Measurements from ENCODE around the gene HS3ST4. TPM values are rescaled to one million over a fixed set of nuclear protein-coding genes. Genes with fewer than 3 reads are reported as not detected.

HS3ST4 gene
- polyA plus RNA-seq, 1 donor (not counting 4 experiments of a cell fraction or from before 2014, with no cell fraction given), result not detected

GRCh38 chr16:25796239-25796638 is 104.5 kb downstream of the HS3ST4 start:
- H3K9me1 ChIP-seq (ENCODE audit: control insufficient read depth, extremely low read depth, insufficient read depth, low read length), result no peaks in the 10 kb centered on the region
- H3K79me2 ChIP-seq (ENCODE audit: control insufficient read depth, insufficient read depth, low read length), result no peaks in the 10 kb centered on the region
- H3K9me3 ChIP-seq (ENCODE audit: control insufficient read depth, low read depth, low read length), result no peaks in the 10 kb centered on the region
- no peaks in the 10 kb centered on the region for H3K4me1 ChIP-seq (ENCODE audit: control insufficient read depth, extremely low read depth, insufficient read depth, low read length)
- H3K4me2 ChIP-seq (ENCODE audit: control insufficient read depth, extremely low read depth, insufficient read depth, low read depth, low read length), result no peak overlapping the region
- no peak overlapping the region for H2AFZ ChIP-seq (ENCODE audit: control insufficient read depth, low read length)
- H4K20me1 ChIP-seq (ENCODE audit: control insufficient read depth, extremely low read depth, insufficient read depth, low read length), result no peaks in the 10 kb centered on the region
- dilution Hi-C loops (cut with MboI; ENCODE audit: extremely low pct_ligation_motif_present, low sequenced_read_pairs), result no loop called here
- H3K4me3 ChIP-seq (ENCODE audit: control insufficient read depth in 2 of 3, extremely low read depth in 1 of 3, insufficient read depth in 2 of 3, low read depth in 1 of 3, low read length in 3 of 3), result no peak overlapping the region
- DNase-seq (ENCODE audit: low read depth, low spot score) (no peak), FAIRE-seq (no peak)
- H3K27ac ChIP-seq (ENCODE audit: control insufficient read depth, insufficient read depth, low read length), result no peak overlapping the region
- H3K27me3 ChIP-seq (ENCODE audit: control insufficient read depth, extremely low read depth, insufficient read depth, low read length), result no peaks in the 10 kb centered on the region
- TF ChIP-seq CTCF (optimal IDR thresholded peaks at IDR 0.05 in 1 of 3, IDR thresholded peaks at IDR 0.05 in 1 of 3, conservative IDR thresholded peaks at IDR 0.05 in 1 of 3; ENCODE audit: extremely low read depth in 1 of 3, insufficient read depth in 2 of 3, low read length in 3 of 3), result no peak
- H3K36me3 ChIP-seq (ENCODE audit: control insufficient read depth in 2 of 2, extremely low read depth in 1 of 2, insufficient read depth in 2 of 2, low read length in 2 of 2), result no peaks in the 10 kb centered on the region
- no peak overlapping the region for H3K9ac ChIP-seq (ENCODE audit: control insufficient read depth, extremely low read depth, insufficient read depth, low read length)

DNA sequence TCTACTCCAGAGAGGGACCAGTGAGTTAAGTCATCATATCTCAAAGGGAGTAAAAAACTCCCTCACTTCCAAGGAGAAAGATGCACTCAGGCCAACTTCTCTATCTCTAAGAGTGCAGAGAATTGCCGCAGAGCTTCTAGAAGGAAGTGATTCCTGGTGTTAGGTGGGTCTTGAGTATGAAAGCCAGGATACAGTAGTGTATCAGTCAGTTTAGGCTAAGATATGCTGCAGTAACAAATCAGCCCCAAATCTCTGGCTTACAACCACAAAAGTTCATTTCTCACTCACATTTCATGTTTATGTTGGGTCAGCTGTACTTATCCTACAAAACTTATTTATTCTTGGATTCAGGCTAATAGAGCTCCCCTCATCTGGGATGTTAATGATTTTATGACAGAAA is 106.3 kb downstream of the HS3ST4 start:
- no peak for DNase-seq (ENCODE audit: low read depth, low spot score)
- H3K9ac ChIP-seq (ENCODE audit: control insufficient read depth, extremely low read depth, insufficient read depth, low read length), result no peak overlapping the region
- dilution Hi-C loops (cut with MboI; ENCODE audit: extremely low pct_ligation_motif_present, low sequenced_read_pairs), result no loop called here
- no peak overlapping the region for H3K4me2 ChIP-seq (ENCODE audit: control insufficient read depth, extremely low read depth, insufficient read depth, low read depth, low read length)
- TF ChIP-seq EZH2 (IDR thresholded peaks at IDR 0.05; ENCODE audit: low read length) (no peak), CTCF (optimal IDR thresholded peaks at IDR 0.05 in 1 of 3, IDR thresholded peaks at IDR 0.05 in 1 of 3, conservative IDR thresholded peaks at IDR 0.05 in 1 of 3; ENCODE audit: extremely low read depth in 1 of 3, insufficient read depth in 2 of 3, low read length in 3 of 3) (no peak)
- H3K79me2 ChIP-seq (ENCODE audit: control insufficient read depth, insufficient read depth, low read length), result no peaks in the 10 kb centered on the region
- FAIRE-seq, result no peak
- H3K36me3 ChIP-seq (ENCODE audit: control insufficient read depth in 2 of 2, extremely low read depth in 1 of 2, insufficient read depth in 2 of 2, low read length in 2 of 2), result no peaks in the 10 kb centered on the region
- no peak overlapping the region for H3K4me3 ChIP-seq (ENCODE audit: control insufficient read depth in 2 of 3, extremely low read depth in 1 of 3, insufficient read depth in 2 of 3, low read depth in 1 of 3, low read length in 3 of 3)
- H3K27me3 ChIP-seq (ENCODE audit: control insufficient read depth, extremely low read depth, insufficient read depth, low read length), result no peaks in the 10 kb centered on the region
- H2AFZ ChIP-seq (ENCODE audit: control insufficient read depth, low read length), result no peak overlapping the region
- H4K20me1 ChIP-seq (ENCODE audit: control insufficient read depth, extremely low read depth, insufficient read depth, low read length), result no peaks in the 10 kb centered on the region
- H3K27ac ChIP-seq (ENCODE audit: control insufficient read depth, insufficient read depth, low read length), result no peak overlapping the region
- H3K4me1 ChIP-seq (ENCODE audit: control insufficient read depth, extremely low read depth, insufficient read depth, low read length), result no peaks in the 10 kb centered on the region
- H3K9me3 ChIP-seq (ENCODE audit: control insufficient read depth, low read depth, low read length), result no peaks in the 10 kb centered on the region
- no peaks in the 10 kb centered on the region for H3K9me1 ChIP-seq (ENCODE audit: control insufficient read depth, extremely low read depth, insufficient read depth, low read length)
